ENCODE data around the gene TFAP2A.

The TFAP2A gene

GRCh38 chr6:10461850-10462249 is 47.0 kb upstream of the TFAP2A start:
- Histone ChIP-seq H3K36me3 (ENCODE audit: insufficient read depth, low read length) (no peaks in the 10 kb centered on the region), H2AFZ (ENCODE audit: low read length) (no peak overlapping the region), H3K9ac (ENCODE audit: low read depth, low read length, poor library complexity, severe bottlenecking) (no peak overlapping the region), H3K9me3 (ENCODE audit: insufficient read depth, low read depth, low read length) (no peaks in the 10 kb centered on the region), H3K79me2 (ENCODE audit: insufficient read depth, low read length) (no peaks in the 10 kb centered on the region), H3K4me2 (ENCODE audit: low read depth, low read length, poor library complexity, severe bottlenecking) (no peak overlapping the region), H4K20me1 (ENCODE audit: insufficient read depth, low read length, poor library complexity, severe bottlenecking) (no peaks in the 10 kb centered on the region), H3F3A (ENCODE audit: low read depth) (no peaks in the 10 kb centered on the region), H3K27me3 (ENCODE audit: insufficient read depth, low read length, poor library complexity, severe bottlenecking) (no peaks in the 10 kb centered on the region), H3K4me3 (ENCODE audit: low read length, poor library complexity, severe bottlenecking) (no peak overlapping the region), H3K9me2 (replicated peaks; ENCODE audit: low read depth, low read length) (no peaks in the 10 kb centered on the region), H3K4me1 (ENCODE audit: insufficient read depth, low read length, poor library complexity, severe bottlenecking) (no peaks in the 10 kb centered on the region)
- TF ChIP-seq EZH2phosphoT487 (IDR thresholded peaks at IDR 0.05; ENCODE audit: borderline replicate concordance) = no peak
- no peak for TF ChIP-seq CTCF (conservative IDR thresholded peaks at IDR 0.05; ENCODE audit: low read length)

- Histone ChIP-seq H2AFZ (ENCODE audit: low read length) (no peak overlapping the region), H3F3A (ENCODE audit: low read depth) (no peaks in the 10 kb centered on the region), H3K36me3 (ENCODE audit: insufficient read depth, low read length) (no peaks in the 10 kb centered on the region), H3K27me3 (ENCODE audit: insufficient read depth, low read length, poor library complexity, severe bottlenecking) (no peaks in the 10 kb centered on the region), H3K4me2 (ENCODE audit: low read depth, low read length, poor library complexity, severe bottlenecking) (no peak overlapping the region), H3K4me3 (ENCODE audit: low read length, poor library complexity, severe bottlenecking) (no peak overlapping the region), H4K20me1 (ENCODE audit: insufficient read depth, low read length, poor library complexity, severe bottlenecking) (no peaks in the 10 kb centered on the region), H3K9ac (ENCODE audit: low read depth, low read length, poor library complexity, severe bottlenecking) (no peak overlapping the region), H3K79me2 (ENCODE audit: insufficient read depth, low read length) (no peaks in the 10 kb centered on the region), H3K4me1 (ENCODE audit: insufficient read depth, low read length, poor library complexity, severe bottlenecking) (no peaks in the 10 kb centered on the region), H3K9me2 (replicated peaks; ENCODE audit: low read depth, low read length) (no peaks in the 10 kb centered on the region), H3K9me3 (ENCODE audit: insufficient read depth, low read depth, low read length) (no peaks in the 10 kb centered on the region)
- TF ChIP-seq EZH2phosphoT487 (IDR thresholded peaks at IDR 0.05; ENCODE audit: borderline replicate concordance) (no peak), CTCF (conservative IDR thresholded peaks at IDR 0.05; ENCODE audit: low read length) (no peak)
Observed at GRCh38 chr6:10460096-10460495, 45.2 kb upstream of the TFAP2A start.

GRCh38 chr6:10458287-10458686 is 43.4 kb upstream of the TFAP2A start:
- no peak for TF ChIP-seq CTCF (conservative IDR thresholded peaks at IDR 0.05; ENCODE audit: low read length)
- TF ChIP-seq EZH2phosphoT487 (IDR thresholded peaks at IDR 0.05; ENCODE audit: borderline replicate concordance) = no peak
- no peaks in the 10 kb centered on the region for H3F3A ChIP-seq (ENCODE audit: low read depth)
- no peaks in the 10 kb centered on the region for H3K4me1 ChIP-seq (ENCODE audit: insufficient read depth, low read length, poor library complexity, severe bottlenecking)
- no peaks in the 10 kb centered on the region for H3K9me2 ChIP-seq (replicated peaks; ENCODE audit: low read depth, low read length)
- H3K9ac ChIP-seq (ENCODE audit: low read depth, low read length, poor library complexity, severe bottlenecking) = no peak overlapping the region
- no peaks in the 10 kb centered on the region for H3K9me3 ChIP-seq (ENCODE audit: insufficient read depth, low read depth, low read length)
- no peak overlapping the region for H3K4me2 ChIP-seq (ENCODE audit: low read depth, low read length, poor library complexity, severe bottlenecking)
- no peak overlapping the region for H3K4me3 ChIP-seq (ENCODE audit: low read length, poor library complexity, severe bottlenecking)
- H3K79me2 ChIP-seq (ENCODE audit: insufficient read depth, low read length) = no peaks in the 10 kb centered on the region
- H2AFZ ChIP-seq (ENCODE audit: low read length) = no peak overlapping the region
- no peaks in the 10 kb centered on the region for H4K20me1 ChIP-seq (ENCODE audit: insufficient read depth, low read length, poor library complexity, severe bottlenecking)
- H3K36me3 ChIP-seq (ENCODE audit: insufficient read depth, low read length) = no peaks in the 10 kb centered on the region
- no peaks in the 10 kb centered on the region for H3K27me3 ChIP-seq (ENCODE audit: insufficient read depth, low read length, poor library complexity, severe bottlenecking)

Measured in Loucy (cell line).